ENCODE measurements around the gene AGO3. TPM values are rescaled to one million over a fixed set of nuclear protein-coding genes. Genes with fewer than 3 reads are reported as not detected.
"Not testable (repeated sequence)": the region's sequence is repeated elsewhere in the genome, so short reads cannot be mapped to it uniquely, and the experiment has no call there.

AGO3 gene
- total RNA-seq, 1 donor from 2014 or later: 14.2 TPM

- DNase-seq (no peak), ATAC-seq (no peak)
- intact Hi-C loops (cut with micrococcal nuclease): no loop called here
These were observed 40.7 kb downstream of the AGO3 start for GRCh38 chr1:35971601-35972000.

- intact Hi-C loops (cut with micrococcal nuclease); ATAC-seq; DNase-seq: not testable (repeated sequence)
These were observed 41.7 kb downstream of the AGO3 start for GRCh38 chr1:35972631-35973030.

DNA sequence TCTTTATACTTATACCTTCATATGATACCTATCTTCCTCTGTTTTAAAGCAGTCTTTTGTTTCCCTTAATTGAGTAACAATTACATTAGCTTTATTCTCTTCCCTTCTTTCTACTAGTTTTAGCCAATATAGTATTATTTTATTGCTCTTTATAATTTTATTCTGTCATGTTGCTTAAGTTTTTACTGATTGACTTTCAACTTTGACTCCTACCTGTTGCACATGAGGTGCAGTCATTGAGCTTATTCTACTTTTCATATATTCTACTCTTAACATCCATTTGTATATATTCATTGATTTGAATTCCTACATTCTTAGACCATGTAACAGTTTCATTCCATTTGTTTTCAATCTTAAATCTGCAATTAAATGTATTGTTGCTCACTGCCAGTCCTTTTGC lies 49.2 kb downstream of the AGO3 start:
- no peak for DNase-seq
- no peak for ATAC-seq
- intact Hi-C loops (cut with micrococcal nuclease): no loop called here

GRCh38 chr1:35988237-35988636 lies 57.3 kb downstream of the AGO3 start:
- no peak for ATAC-seq
- intact Hi-C loops (cut with micrococcal nuclease): no loop called here
- DNase-seq: no peak

DNA sequence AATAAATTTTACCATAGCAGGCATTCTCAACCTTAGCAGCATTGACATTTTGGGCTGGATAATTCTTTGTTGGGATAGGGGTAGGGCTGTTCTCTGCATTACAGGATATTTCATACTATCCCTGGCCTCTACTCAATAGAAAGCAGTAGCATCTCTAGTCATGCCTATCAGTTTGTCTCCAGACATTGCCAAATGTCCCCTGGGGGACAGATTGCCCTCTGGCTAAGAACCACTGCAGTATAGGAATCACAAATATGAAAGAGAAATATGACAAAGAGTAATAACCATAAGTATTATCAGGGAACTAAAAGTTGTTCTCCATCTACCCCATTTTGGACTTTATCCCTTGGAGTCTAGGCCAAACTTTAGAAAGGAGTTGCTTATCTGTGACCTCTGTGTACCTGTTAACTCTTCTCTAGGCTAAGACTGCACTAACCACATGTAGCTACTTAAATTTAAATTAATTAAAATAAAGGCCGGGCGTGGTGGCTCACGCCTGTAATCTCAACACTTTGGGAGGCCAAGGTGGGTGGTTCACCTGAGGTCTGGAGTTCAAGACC lies 76.1 kb downstream of the AGO3 start:
- no peak for DNase-seq
- intact Hi-C loops (cut with micrococcal nuclease): no loop called here
- ATAC-seq: no peak

- no peak for ATAC-seq
- no peak for DNase-seq
- intact Hi-C loops (cut with micrococcal nuclease): no loop called here
These were observed 76.8 kb downstream of the AGO3 start for GRCh38 chr1:36007741-36008140.

DNA sequence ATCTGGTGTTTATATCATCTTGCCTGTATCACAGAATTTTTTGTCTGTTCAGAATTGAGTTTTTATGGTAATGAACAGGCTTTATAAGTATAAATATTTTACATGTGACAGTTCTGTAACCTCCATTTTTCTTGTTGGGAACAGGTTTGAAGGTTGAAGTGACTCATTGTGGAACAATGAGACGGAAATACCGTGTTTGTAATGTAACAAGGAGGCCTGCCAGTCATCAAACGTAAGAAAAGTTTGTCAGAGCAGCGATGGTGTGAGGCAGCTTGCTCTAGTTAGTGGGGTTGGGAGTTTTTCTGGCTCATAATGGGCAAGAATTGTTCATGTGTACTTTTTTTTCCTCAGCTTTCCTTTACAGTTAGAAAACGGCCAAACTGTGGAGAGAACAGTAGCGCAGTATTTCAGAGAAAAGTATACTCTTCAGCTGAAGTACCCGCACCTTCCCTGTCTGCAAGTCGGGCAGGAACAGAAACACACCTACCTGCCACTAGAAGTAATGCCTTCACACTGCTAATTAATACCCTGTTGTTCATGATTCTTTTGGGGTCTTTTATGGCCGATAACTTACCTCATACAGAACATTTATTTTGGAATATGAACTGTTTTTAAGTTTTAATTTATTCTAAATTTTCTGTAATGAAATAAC lies 77.8 kb downstream of the AGO3 start:
- ATAC-seq (no peak), DNase-seq (no peak)

DNA sequence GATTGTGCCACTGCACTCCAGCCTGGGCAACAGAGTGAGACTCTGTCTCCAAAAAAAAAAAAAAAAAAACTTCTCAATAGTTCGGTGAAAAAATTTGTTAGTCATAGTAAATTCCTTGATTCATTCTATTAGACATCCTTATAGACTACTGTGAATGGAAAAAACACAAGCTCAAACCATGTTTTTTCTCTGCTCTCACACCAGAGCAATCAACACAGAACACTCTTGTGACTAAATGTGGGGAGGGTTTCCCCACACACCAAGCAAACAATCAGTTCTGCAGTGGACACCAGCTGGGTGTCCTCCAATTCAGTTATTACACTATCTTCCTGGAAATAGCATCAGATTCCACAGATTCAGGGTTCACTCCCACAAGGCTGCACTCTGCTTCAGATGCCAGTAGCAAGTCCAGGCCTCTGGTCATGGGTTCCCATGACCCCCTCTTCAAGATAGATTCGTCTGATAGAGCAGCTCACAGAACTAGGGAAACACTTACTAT lies 83.9 kb downstream of the AGO3 start:
- intact Hi-C loops (cut with micrococcal nuclease): no loop called here
- DNase-seq (no peak), ATAC-seq (no peak)

More for the DNA sequence above, 77.8 kb downstream of the AGO3 start:
- intact Hi-C loops (cut with micrococcal nuclease): no loop called here

GRCh38 chr1:36016686-36017085 lies 85.8 kb downstream of the AGO3 start:
- ATAC-seq (no peak), DNase-seq (no peak)
- intact Hi-C loops (cut with micrococcal nuclease): no loop called here

DNA sequence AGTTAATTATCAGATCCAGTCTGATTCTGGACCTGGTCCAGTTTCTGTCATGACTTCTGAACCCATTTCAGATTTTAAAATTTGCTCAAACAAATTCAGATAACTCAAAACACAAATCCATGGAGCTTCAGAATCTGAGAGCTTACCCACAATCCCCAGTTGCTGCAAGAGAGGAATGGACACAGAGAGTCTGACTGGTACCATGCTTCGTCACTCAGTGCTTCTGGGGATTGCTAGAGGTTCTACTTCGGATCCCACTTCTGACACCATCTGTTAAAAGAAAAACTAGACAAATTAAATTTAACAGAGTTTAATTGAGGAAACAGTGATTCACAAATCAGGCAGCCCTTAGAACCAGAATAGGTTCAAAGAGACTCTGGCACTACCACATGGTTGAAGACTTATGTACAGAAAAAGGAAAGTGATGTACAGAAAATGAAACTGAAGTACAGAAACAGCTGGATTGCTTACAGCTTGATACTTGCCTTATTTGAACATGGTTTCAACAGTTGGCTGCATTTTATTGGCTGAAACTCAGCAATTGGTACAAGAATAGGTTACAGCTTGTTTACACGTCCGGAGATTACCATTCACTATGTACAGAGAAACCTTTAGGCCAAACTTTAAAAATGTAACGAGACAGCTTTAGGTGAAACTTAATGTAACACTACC lies 92.3 kb downstream of the AGO3 start:
- intact Hi-C loops (cut with micrococcal nuclease): no loop called here
- ATAC-seq: no peak
- no peak for DNase-seq

DNA sequence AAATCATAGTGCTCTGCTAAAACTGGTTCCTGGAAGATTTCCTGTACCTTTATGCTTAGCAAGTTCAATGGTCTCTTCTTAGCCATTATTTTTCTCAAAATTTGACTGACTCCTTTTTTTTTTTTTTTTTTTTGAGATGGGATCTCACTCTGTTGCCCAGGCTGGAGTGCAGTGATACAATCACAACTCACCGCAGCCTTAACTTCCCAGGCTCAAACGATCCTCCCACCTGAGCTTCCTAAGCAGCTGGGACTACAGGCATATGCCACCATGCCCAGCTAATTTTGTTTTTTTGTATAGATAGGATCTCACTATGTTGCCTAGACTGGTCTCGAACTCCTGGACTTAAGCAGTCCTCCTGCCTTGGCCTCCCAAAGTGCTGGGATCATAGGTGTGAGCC lies 93.1 kb downstream of the AGO3 start:
- DNase-seq; intact Hi-C loops (cut with micrococcal nuclease); ATAC-seq: not testable (repeated sequence)

DNA sequence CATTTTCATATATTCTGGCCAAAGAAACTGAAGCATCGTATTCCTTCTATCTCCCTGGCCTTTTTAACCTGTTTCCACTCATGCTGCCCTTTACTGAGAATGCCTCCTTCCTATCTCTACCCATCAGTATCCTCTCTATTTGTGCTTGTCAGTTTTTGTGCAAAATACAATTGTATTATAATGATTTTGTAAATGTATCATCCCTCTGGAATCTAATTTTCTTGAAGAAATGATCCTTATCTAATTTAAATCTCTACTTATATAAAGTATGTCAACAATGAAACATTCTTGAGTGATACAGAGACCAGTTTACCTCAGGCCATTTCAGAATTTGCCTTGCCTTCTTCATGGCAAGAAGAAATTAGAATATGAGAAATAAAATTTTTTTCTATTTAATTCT lies 93.9 kb downstream of the AGO3 start:
- ATAC-seq (no peak), DNase-seq (no peak)
- intact Hi-C loops (cut with micrococcal nuclease): no loop called here

DNA sequence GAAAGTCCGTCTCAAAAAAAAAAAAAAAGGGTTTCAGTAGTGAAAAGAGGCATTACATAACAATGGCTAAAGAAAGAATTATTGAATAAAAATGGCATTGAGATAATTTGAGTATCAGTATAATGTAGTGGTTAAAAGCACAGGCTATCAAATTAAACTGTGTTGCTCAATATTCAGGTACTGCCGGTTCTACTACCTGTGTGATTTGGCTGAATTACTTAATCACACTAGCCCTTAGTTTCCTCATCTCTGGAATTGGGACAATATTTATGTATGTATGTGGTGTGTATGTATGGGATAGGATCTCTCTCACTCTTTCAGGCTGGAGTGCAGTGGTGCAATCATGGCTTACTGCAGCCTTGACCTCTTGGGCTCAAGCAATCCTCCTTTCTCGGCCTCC lies 96.9 kb downstream of the AGO3 start:
- intact Hi-C loops (cut with micrococcal nuclease): no loop called here
- no peak for ATAC-seq
- no peak for DNase-seq

GRCh38 chr1:36031441-36031840 lies 100.5 kb downstream of the AGO3 start:
- ATAC-seq (no peak), DNase-seq (no peak)
- intact Hi-C loops (cut with micrococcal nuclease): no loop called here

- DNase-seq (no peak), ATAC-seq (no peak)
- intact Hi-C loops (cut with micrococcal nuclease): no loop called here
These were observed 103.8 kb downstream of the AGO3 start for GRCh38 chr1:36034692-36035091.

- no peak for ATAC-seq
- intact Hi-C loops (cut with micrococcal nuclease): no loop called here
- DNase-seq: no peak
These were observed 104.2 kb downstream of the AGO3 start for GRCh38 chr1:36035154-36035553.

DNA sequence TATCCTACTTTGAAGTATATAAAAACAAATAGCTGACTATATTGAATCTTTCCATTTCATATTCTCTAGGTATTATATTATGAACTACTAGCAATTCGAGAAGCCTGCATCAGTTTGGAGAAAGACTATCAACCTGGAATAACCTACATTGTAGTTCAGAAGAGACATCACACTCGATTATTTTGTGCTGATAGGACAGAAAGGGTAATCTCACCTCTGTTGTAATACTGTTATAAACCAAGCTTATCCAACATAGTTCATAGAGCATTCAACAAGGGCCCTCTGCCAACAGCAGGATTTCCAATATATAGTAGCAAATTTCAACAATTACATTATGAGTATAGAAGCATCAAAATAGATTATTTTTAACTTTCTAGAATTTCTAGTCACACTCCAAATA lies 109.3 kb downstream of the AGO3 start:
- ATAC-seq (no peak), DNase-seq (no peak)
- intact Hi-C loops (cut with micrococcal nuclease): no loop called here

- intact Hi-C loops (cut with micrococcal nuclease): no loop called here
- no peak for DNase-seq
- no peak for ATAC-seq
These were observed 120.9 kb downstream of the AGO3 start for GRCh38 chr1:36051821-36052220.

- intact Hi-C loops (cut with micrococcal nuclease): no loop called here
- DNase-seq: no peak
- no peak for ATAC-seq
These were observed 123.1 kb downstream of the AGO3 start for GRCh38 chr1:36053978-36054377.

GRCh38 chr1:36055706-36056105 lies 124.8 kb downstream of the AGO3 start:
- ATAC-seq: no peak
- intact Hi-C loops (cut with micrococcal nuclease): no loop called here
- no peak for DNase-seq

- intact Hi-C loops (cut with micrococcal nuclease): no loop called here
- no peak for ATAC-seq
- no peak for DNase-seq
These were observed 131.4 kb downstream of the AGO3 start for GRCh38 chr1:36062315-36062714.

Data from left ventricle myocardium superior (tissue), 1 donor.